ENCODE results near the gene RNFT2.

RNFT2 gene

DNA sequence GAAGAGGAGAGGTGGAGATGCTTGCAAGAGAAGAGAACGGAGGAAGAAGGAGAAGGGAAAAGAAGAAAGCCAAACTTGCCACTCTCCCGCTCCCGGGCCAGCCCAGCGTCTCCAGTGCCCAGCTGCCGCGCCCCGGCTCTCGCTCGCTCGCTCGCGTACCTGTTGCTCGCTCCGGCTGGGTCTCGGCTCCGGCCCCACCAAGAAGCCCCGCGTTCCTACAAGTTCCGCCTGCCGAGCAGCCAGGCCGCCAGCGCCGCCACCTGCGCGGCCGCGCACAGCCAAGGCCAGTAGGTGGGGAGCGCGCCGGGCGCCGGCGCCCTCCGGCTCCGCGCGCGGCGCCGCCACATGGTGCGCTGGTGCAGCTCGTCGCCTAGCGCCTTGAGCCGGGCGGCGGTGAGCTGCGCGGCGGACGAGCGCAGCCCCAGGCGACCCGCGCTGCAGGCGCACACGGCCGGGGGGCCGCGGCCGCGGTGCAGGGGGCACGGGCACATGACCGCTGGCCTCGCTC is 142.8 kb downstream of the RNFT2 start:
- peak; percentile 58 to 80 for DNase-seq

DNA sequence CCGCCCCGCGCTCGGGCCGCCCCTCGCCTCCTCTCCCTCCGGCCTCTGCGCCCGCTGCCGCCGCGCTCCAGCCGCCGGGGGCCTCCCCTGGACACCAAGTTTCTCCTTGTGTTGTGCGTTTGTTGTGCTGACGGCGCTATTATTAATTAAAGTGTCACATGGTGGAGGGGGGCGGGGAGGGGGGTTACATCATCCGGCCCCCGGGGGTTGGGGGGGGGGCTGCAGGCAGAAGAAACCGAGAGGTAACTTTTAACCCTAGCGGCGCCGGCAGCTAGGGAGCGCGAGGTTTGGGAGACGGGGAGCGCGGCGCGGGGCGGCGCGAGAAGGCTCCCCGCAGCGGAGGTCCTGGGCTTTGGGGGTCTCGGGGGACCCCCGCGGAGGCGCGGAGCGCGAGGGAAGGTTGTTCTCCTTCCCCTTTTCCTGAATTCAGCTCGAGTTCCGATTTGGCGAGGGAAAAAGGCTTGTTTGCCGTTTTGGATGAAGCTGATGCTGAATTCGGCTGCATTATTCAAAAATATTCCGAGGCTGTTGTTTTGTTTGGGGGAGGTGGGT is 143.3 kb downstream of the RNFT2 start, which contains the start of gene HRK:
HRK (minus strand) TSS at position 117 of the 552 bp plus-strand sequence. CDS start 134 bp downstream, outside the sequence.
- DNase-seq, result peak; percentile 58 to 69

DNA sequence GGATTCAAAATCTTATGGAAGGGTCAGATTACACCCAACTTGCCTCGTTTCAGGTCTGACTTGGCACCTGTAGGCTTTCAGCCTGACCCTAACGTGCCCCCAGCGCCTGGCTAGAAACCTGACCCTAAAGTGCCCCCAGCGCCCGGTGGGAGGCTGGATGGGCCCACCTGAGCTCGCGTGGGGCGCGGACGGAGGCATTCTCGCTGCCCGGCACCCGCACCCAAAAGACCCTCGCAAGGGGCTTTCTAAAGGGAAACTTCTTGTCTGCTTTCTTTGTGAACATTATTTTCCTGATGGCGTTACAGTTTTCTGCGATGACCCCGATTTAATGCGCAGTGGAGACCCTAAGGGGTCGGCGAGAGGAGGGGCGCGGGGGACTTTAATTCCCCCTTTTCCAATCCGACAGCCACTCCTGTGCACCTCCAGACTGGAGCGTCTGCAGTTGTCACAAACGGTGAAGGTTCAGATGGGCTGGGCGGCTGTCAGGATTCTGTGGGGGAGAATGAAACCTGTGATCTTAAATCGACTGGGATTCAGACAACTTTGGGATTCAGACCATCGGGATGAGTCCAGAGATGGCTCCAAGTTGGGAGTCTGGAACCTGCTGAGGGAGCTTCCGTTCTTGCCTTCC is 143.9 kb downstream of the RNFT2 start:
- DNase-seq, result no peak

DNA sequence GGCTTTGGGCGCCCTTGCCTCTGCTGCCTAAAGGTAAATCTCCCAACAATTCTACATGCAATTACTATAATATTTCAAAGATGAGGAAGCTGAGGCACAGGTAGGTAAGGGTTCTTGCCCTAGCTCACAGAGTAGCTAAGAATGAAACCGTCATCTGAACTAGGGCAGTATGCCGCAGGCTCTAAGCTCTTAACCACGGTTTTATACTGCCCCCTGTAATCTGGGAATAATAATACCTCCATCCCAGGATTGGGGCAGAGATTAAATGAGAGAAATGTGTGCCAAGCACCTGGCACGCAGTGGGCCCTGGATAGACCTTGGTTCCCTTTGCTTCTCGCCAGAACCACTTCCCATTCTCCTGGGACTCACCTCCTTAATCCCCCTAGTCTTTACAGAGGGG is 144.6 kb downstream of the RNFT2 start:
- peak in 1 of 2 experiments; percentile 22 for DNase-seq

DNA sequence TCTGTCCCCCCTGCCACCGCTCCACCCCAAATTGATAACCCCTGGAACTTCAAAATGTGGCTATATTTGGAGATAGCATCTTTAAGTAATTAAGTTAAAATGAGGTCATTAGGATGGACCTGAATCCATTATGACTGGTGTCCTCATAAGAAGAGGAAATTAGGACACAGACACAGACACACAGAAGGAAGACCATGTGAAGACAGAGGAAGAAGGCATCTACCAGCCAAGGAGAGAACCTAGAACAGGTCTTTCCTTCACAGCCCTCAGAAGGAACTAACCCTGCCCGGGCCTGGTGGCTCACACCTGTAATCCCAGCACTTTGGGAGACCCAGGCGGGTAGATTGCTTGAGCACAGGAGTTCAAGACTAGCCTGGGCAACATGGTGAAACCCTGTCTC is 146.8 kb downstream of the RNFT2 start:
- DNase-seq, result no peak

DNA sequence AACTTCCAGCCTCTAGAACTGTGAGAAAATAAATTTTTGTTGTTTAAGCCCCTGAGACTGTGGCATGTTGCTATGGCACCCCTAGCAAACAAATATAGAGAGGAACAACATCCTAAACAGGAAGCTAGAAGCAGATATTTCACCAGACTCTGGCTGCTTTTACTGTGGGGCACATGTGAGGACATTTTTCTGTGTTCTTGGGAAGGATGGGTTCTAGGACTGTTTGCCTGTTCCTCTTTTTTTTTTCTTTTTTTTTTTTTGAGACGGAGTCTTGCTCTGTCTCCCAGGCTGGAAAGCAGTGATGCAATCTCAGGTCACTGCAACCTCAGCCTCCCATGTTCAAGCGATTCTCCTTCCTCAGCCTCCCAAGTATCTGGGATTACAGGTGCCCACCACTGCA is 147.4 kb downstream of the RNFT2 start:
- no peak for DNase-seq

DNA sequence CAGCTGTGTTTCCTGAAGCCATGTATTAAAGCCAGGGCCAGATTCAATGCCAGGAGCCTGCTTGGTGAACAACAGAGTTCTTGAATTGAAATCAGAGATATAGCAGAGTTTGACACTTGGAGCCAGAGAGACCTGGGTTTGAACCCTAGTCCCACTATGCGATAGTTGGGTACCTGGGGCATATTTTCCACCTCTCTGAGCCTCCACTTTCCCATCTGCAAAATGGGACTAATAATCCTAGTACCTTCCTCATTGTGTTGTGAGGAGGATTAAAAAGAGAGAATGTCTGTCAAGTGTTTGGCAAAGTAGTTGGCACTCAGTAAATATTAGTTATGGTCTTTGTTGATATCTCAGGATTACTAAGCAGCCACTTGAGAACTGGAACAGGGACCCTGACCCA is 149.1 kb downstream of the RNFT2 start:
- DNase-seq, result no peak

DNA sequence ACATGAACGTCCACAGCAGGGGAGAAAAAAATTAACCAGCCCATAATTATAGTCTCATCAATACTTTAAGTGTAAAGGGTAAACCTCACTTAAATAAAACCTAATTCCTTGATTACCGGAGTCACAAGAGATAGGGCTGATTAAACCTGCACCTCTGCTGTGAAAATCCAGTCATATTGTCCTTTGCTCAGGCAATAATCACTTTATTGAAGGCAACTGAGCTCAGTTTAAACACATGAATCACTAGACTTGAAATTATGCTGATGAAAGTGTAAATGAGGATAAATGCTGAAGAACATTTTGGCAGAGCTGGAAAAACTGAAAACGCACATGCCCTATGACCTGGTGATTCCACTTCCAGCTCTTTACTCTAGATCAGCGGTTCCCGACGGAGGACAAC is 149.8 kb downstream of the RNFT2 start:
- DNase-seq, result no peak

DNA sequence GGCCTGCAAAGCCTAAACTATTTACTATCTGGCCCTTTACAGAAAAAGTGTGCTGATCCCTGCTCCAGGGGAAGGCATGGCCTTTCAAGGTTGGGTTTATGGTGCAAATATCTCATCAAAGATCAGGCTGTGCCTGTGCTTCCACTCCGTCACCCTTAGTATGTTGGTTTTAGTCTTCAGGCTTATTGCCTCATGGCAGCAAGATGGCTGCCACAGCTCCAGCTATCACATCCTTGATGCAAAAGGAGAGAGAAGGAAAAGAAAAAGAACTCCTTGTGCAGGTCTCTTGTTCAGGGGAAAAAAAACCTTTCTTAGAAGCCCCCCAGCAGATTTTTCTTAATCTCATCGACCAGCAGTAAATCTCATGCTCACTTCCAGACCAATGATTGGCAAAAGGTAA is 152.2 kb downstream of the RNFT2 start:
- no peak for DNase-seq

DNA sequence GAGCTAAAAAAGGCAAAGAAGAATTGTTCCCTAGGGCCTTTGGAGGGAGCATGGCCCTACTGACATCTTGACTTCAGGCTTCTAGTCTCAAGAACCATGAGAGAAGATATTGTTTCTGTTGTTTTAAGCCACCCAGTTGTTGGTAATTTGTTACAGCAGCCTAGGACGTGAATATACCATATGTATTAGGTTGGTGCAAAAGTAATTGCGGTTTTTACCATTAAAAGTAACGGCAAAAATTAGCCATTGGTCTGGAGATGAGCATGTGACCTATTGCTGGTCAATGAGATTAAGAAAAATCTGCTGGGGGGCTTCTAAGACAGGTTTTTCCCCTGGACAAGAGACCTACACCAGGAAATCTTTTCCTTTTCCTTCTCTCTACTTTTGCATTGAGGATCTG is 152.9 kb downstream of the RNFT2 start:
- no peak for DNase-seq

DNA sequence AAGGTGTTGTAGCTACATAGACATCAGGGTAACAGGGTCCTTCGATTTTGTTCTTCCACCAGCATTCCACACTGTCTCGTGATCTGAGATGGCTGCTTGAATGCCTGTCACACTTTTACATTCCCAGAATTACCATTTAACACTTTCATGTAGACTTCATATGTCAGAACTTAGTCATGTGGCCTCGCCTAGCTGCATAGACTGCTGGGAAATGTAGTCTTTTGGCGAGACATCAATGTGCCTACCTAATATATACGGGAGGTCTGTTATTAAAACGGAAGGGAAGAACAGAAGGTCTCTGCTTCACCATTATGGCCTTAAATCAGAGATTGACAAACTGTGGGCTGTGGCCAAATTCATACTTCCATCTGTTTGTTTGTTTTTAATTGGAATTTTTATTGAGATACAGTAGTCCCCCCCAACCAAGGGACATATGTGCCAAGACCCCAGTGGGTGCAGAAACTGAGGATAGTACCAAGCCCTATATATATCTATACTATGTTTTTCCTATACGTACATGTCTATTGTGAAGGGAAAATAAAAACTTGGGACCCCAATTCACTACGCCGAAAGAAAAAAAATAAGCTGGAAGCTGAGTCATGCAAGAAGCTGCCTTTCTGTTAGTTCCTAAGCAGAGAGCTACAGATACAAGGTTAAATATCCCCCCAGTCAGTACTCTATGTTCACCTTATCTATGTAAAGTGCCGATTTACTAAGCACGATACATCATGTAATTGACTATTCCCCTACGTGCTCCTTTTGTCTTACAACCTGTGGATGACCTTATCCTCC is 154.4 kb downstream of the RNFT2 start:
- no peak for DNase-seq

DNA sequence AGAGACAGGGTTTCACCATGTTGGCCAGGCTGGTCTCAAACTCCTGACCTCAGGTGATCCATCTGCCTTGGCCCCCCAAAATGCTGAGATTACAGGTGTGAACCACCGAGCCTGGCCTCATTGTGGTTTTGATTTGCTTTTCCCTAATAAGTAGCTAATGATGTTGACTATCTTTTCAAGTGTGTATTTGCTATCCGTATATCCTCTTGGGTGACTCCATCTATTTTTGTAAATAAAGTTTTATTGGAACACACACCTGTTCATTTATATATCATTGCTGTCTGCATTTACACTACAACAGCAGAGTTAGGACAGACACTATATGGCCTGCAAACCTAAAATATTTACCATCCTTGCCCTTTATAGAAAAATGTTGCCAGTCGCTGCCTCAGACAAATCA is 156.8 kb downstream of the RNFT2 start:
- DNase-seq, result no peak

DNA sequence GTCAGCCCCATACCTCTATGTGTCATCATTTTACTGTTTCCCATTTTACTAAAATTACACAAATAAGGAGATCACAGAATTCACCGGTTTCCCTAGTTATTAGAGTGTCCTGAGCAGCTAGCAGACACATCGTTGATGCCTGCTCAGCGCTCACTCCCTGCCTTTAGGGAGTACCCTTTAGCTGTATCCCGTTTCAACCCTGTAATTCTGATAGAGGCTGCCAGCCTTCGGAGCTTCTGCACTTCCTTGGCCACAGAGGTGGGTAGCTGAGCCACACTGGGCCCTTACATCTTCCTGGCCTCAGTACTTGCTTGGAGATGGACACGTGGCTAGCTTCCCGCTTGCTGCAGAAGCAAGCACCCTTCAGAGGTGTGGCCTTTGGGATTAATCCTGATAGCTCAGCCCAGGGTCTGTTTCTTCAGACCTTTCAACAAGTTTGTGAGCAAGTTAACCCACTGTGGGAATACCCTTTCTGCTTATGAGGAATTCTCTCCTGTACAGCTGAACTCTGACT is 158.4 kb downstream of the RNFT2 start:
- no peak for DNase-seq

DNA sequence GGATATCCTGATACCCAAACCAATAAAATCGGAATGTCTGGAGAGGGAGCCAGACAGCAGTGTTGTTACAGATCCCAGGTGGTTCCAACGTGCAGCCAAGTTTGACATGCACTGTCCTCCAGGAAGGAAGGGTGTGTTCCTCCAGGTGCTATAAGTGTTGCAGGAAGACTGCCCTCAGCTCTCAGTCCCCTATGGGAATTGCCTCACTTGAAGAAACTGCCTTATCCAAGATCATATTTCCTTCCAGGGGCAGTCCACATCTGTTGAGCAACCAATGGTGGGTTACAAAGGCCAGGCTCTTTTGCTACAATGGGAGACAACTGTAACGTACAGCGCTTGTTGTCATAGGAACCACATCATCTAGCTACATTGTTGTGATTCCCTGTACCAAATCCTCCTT is 159.4 kb downstream of the RNFT2 start:
- DNase-seq, result no peak

DNA sequence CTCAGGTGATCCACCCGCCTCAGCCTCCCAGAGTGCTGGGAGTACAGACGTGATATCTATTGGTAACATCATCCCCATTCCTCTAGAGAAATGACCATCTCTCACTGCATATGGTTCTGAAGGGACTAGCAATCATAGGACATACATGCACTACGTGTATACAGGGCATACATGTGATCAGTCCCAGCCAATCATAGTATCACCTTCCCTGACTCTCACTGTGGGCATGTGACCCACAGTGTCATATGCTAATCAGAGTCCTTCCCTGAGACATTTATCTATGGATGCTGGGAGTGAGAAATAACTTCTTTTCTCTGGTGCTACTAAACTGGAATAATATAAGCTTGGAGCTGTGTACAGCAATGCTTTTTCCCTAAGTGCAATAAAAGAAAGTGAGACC is 160.6 kb downstream of the RNFT2 start:
- DNase-seq, result no peak

DNA sequence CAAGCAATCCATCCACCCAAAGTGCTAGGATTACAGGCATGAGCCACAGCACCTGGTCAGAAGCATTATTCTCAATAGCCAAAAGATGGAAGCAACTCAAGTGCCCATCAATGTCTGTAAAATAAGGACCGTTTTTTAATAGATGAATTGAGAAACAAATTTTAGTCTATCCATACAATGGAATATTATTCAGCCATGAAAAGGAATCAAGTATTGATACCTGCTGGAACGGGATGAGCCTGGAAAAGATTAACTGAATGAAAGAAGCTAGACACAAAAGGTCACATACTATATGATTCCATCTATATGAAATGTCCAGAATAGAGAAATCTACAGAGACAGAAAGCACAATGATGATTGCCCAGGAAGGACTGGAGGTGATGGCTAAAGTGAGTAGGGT is 163.5 kb downstream of the RNFT2 start:
- no peak for DNase-seq
